GM18502 (cell line): ENCODE measurements around the gene TEX38.
"Not testable (repeated sequence)": the region's sequence is repeated elsewhere in the genome, so short reads cannot be mapped to it uniquely, and the experiment has no call there.

Experiments used
- ATAC-seq: cut with Tn5 transposase; IDR thresholded peaks from one replicate; pipeline ENCODE4 v1.9.1; 2021; ENCODE audit warnings: mild to moderate bottlenecking; ENCODE audit not compliant: unreplicated experiment, poor library complexity

The TEX38 gene

GRCh38 chr1:46684670-46685069 is 13.0 kb downstream of the TEX38 start:
- no peak for ATAC-seq

- no peak for ATAC-seq
Measured at GRCh38 chr1:46686255-46686654, 14.6 kb downstream of the TEX38 start.

DNA sequence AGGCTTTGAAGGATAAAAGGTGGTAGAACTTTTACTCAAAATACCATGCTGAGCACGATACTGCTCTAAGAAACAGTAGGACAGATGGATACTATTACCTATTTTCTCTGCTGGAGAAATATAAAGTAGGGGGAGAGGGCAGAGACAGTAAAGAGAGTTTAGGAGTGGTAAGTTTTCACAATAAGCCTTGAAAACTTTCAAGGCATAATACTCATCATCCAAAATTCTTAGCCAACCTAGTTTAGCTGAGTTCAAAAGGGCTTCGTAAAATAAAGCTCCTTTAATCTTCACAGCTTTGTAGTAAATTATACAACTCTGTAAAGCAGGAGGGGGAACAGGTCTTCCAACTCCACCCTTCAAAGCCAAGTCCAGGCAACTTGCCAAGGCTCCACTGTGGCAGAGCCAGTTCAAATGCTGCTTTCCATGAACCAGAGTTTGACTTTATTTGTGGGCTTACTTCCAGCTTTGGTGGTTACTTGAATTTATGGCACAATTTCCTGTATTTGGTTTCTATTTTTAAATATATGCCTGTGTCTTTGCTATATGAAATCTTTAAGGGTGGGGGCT is 15.5 kb downstream of the TEX38 start:
- ATAC-seq: no peak

- ATAC-seq: no peak
Measured at GRCh38 chr1:46687921-46688509, 16.4 kb downstream of the TEX38 start.

- no peak for ATAC-seq
Measured at GRCh38 chr1:46689356-46689755, 17.7 kb downstream of the TEX38 start.

DNA sequence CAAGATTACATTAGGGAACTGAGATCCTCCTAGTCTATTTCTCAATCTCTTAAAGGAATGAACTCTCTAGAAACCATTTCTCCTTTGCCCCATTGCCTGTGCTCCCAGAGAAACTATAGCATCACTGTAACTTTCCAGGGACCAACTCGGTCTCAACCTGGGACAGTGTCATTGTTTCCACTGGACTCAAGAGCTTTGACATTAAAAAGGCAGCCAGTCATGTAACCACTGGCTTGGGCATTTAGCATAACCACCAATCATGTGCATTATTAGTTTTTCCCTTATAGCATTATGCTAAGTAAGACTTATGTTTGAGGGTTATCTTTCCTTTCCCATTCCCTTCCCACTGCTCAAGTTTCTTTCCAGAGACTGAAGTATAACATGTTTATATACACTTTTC is 18.2 kb downstream of the TEX38 start:
- no peak for ATAC-seq

DNA sequence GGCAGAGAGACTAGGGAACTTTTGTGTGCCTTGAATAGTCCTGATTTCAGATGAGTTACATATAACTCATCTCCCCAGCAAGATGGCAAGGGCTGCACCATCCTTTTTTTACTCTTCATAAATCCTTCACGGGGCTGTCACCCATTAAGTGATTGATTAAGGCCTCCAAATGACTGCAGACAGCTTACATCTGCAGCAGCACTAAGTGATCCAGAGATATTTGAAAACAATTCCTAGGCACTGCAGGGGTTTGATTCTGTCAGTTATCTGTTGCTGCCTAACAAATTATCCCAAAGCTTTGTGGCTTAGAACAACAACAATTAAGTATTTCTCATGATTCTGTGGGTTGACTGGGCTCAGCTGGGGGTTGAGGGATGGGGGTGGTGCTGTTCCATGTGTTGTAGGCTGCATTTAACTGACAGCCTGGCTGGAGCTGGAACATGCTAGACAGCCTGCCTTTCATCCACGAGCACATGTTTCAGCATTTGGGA is 19.3 kb downstream of the TEX38 start:
- ATAC-seq: no peak

GRCh38 chr1:46691997-46692790 is 20.5 kb downstream of the TEX38 start:
- no peak for ATAC-seq

DNA sequence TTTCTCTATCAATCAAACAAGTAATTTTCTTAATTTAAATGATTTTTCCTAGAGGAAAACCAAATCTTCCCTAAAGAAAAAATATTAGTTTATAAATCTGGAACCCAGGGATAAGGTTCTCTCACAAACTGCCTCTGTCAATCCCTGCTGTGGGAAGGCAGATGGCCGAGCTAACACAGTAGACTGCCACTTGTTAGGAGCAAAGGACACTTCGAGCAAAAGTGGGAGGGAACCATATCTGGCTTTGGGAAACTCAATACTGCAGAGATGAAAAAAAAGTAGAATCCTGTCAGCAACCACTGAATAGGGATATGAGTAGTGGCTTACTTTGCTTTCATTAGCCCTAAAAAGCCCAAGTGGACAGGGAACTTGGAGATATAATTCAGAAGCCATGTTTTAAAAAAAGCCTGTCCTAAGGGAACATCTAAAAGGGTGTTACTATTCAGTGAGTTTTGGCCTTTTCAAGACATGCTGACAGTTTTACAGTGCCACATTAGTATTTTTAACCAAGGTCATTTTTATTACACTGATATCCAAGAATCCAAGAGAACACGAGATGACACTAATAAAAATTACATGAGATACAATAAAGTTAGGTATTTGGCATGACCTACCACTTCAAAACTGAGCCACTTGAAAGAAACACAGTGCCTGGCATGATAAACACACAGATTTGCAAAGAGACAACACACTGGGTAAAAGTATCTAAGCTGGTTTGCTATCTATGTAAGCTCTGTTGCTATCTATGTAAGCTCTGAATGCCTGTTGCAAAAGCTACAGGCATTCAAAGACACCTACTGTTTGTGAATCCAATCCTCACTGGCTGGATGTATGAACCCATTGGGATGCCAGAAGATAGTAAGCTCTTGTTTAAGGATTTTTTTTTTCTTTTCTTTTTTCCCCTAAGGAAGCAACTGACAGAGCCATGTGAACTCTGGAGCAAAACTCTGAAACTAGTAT is 21.4 kb downstream of the TEX38 start:
- ATAC-seq: no peak

DNA sequence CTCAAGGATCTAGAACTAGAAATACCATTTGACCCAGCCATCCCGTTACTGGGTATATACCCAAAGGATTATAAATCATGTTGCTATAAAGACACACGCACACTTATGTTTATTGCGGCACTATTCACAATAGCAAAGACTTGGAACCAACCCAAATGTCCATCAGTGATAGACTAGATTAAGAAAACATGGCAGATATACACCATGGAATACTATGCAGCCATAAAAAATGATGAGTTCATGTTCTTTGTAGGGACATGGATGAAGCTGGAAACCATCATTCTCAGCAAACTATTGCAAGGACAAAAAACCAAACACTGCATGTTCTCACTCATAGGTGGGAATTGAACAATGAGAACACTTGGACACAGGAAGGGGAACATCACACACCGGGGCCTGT is 23.0 kb downstream of the TEX38 start:
- ATAC-seq: not testable (repeated sequence)

DNA sequence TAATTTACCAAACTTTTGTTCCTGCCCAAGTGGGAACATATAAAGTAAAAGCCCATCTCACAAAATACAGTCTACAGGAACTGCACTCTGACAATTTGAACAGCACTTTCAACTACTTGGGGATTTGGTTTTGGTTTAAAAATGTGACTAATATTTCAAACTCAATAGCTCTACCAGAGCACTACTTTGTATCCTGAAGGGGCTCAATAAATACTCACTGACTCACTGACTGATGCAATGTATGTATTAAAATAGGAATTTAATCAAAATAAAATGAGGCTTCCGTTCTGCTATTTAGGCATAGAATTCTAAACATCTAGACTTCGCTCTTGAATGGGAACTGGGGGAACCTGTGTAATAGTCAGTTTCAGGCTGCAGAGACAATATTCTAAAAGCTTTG is 25.4 kb downstream of the TEX38 start:
- ATAC-seq: no peak

GRCh38 chr1:46699666-46700065 is 28.0 kb downstream of the TEX38 start:
- no peak for ATAC-seq

DNA sequence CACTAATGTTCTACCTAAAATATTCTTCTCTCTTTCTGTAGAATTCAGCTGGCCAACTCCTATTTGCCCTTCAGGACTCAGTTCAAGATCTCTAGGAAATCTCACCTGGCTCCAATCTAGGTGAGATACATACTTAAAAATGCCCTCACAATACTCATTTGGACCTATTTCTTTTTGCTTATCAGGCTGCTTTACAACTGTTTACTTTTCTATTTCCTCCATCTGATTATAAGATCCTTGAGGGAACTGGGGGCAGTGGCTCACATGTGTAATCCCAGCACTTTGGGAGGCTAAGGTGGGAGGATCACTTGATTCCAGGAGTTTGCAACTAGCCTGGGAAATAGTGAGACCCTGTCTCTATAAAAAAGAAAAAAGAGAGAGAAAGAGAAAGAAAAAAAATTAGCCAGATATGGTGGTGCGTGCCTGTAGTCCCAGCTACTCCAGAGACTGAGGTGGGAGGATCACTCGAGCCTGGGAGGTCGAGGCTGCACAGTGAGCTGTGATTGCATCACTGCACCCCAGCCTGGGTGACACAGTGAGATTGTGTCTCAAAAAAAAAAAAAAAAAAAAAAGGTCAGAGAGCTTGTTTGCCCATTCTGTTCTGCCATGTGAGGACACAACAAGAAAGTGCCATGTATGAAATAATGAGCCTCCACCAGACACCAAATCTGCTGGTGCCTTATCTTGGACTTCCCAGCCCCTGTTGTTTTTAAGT is 32.4 kb downstream of the TEX38 start:
- no peak for ATAC-seq

DNA sequence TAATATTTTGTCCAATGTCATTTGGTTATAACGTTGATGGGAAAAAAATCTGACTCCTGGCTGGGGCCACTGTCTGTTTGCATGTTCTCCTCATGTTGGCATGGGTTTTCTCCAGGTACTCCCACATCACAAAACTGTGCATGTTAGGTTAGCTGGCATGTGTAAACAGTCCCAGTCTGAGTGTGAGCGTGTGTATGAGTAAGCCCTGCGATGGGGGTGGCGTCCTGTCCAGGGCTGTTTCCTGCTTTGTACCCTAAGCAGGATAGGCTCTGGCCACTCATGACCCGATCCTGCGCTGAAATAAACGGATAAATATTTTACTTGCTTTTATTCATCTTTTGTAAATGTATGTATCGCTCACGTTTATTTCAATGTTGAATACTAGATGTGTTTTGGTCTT is 33.8 kb downstream of the TEX38 start:
- no peak for ATAC-seq

DNA sequence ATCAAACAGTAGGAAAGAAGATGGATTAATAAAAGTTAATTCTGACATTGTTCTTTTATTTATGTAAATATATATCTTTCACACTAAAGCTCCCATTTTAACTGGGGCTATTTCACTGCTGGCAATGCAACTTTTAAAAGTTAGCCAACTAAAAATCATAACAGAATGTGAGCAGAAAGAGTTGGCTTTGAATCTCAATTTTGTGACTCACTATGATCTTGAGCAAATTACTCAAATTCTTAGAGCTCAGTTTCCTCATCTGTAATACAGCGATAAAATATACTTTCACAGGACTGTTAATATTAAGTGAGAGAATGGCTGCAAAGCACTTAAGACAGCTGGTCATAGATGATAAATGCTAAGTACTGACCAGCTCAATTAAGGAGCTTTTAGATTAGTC is 36.5 kb downstream of the TEX38 start:
- no peak for ATAC-seq

GRCh38 chr1:46714976-46715375 is 43.3 kb downstream of the TEX38 start:
- no peak for ATAC-seq

DNA sequence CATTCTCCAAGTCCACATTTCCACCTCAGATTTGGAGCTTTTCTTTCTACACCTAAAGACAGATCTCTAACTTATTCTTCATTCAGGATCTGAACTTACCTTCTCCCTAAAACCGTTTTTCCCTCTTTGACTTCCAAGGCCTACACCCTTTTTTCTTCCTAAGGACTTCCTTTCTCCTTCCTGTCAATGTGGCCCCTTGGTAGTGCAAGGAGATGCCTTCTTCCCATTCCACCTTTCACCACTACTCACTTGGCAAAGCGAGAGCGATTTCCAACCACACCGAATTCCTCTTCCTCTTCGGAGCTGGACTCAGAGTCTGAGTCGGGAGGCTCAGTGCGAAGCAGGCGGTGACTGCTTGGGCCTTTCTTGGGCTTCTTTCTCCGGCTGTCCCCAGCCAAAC is 46.0 kb downstream of the TEX38 start:
- no peak for ATAC-seq

- ATAC-seq: no peak
Measured at GRCh38 chr1:46718340-46718726, 46.7 kb downstream of the TEX38 start.

- ATAC-seq: peak; percentile 98
Measured at GRCh38 chr1:46718727-46719622, 47.3 kb downstream of the TEX38 start, which contains the start of gene EFCAB14. EFCAB14 (minus strand) TSS chr1:46719114; CDS start chr1:46718087, 1,027 bp downstream.
